GM23338 (cell line): Measurements from ENCODE around the gene HDAC5. TPM values are rescaled to one million over a fixed set of nuclear protein-coding genes. Genes with fewer than 3 reads are reported as not detected.

Experiments
- ATAC-seq: fragments of 200-7000 bp; cut with Tn5 transposase; 3 replicates; pipeline ENCODE4 v1.9.1; 2020
- DNase-seq: peaks from one replicate; pipeline ENCODE4 v3.0.0-alpha.2; 2015; ENCODE audit warnings: low spot score
- H2AFZ ChIP-seq: fragments of 200-600 bp; sonication (generic); 2 replicates; pipeline ENCODE4 v1.8.0; 2016; ENCODE audit warnings: antibody characterized with exemption, mild to moderate bottlenecking, moderate library complexity
- H3F3A ChIP-seq: fragments of 200-600 bp; sonication (generic); replicated peaks from 2 replicates; pipeline ENCODE4 v1.8.0; 2017; ENCODE audit warnings: antibody characterized with exemption, mixed run types, low read depth
- H3K27ac ChIP-seq: fragments of 200-600 bp; sonication (generic); 2 replicates; pipeline ENCODE4 v1.6.1; 2016; ENCODE audit warnings: low read depth
- H3K27me3 ChIP-seq: fragments of 200-600 bp; sonication (generic); 2 replicates; pipeline ENCODE4 v1.8.0; 2016; ENCODE audit warnings: mild to moderate bottlenecking, mixed run types, moderate library complexity; ENCODE audit not compliant: insufficient read depth
- H3K36me3 ChIP-seq: fragments of 200-600 bp; sonication (generic); 2 replicates; pipeline ENCODE4 v1.8.0; 2016; ENCODE audit warnings: mild to moderate bottlenecking; ENCODE audit not compliant: insufficient read depth
- H3K4me1 ChIP-seq: fragments of 200-600 bp; sonication (generic); 2 replicates; pipeline ENCODE4 v1.8.0; 2016; ENCODE audit warnings: mild to moderate bottlenecking, moderate library complexity; ENCODE audit not compliant: insufficient read depth
- H3K4me2 ChIP-seq: fragments of 200-600 bp; sonication (generic); 2 replicates; pipeline ENCODE4 v1.7.1; 2017; ENCODE audit warnings: mixed run types
- H3K4me3 ChIP-seq: fragments of 200-600 bp; sonication (generic); 2 replicates; pipeline ENCODE4 v1.6.1; 2016; ENCODE audit warnings: mixed run types
- H3K79me2 ChIP-seq: fragments of 200-600 bp; sonication (generic); replicated peaks from 2 replicates; pipeline ENCODE4 v1.8.0; 2017; ENCODE audit warnings: mild to moderate bottlenecking; ENCODE audit not compliant: insufficient read depth
- H3K9me2 ChIP-seq: fragments of 200-600 bp; sonication (generic); 2 replicates; pipeline ENCODE4 v1.8.0; 2017; ENCODE audit not compliant: insufficient read depth
- H4K20me1 ChIP-seq: fragments of 200-600 bp; sonication (generic); replicated peaks from 2 replicates; pipeline ENCODE4 v1.8.0; 2017; ENCODE audit warnings: mild to moderate bottlenecking; ENCODE audit not compliant: insufficient read depth
- H3K27ac Mint-ChIP-seq: 2 replicates; pipeline ENCODE4 v1.8.0; 2020; ENCODE audit warnings: inconsistent platforms, mild to moderate bottlenecking, moderate library complexity, mixed read lengths
- H3K27me3 Mint-ChIP-seq: 3 replicates; pipeline ENCODE4 v1.8.0; 2022; ENCODE audit warnings: low read depth, mild to moderate bottlenecking, moderate library complexity, mixed read lengths, inconsistent platforms; ENCODE audit not compliant: insufficient read depth, poor library complexity
- H3K36me3 Mint-ChIP-seq: 3 replicates; pipeline ENCODE4 v1.8.0; 2021; ENCODE audit warnings: low read depth, mild to moderate bottlenecking, inconsistent platforms, moderate library complexity, mixed read lengths
- H3K4me1 Mint-ChIP-seq: 3 replicates; pipeline ENCODE4 v1.8.0; 2020; ENCODE audit warnings: mild to moderate bottlenecking, inconsistent platforms, mixed read lengths
- H3K4me3 Mint-ChIP-seq: 3 replicates; pipeline ENCODE4 v1.8.0; 2021; ENCODE audit warnings: moderate library complexity, mild to moderate bottlenecking, inconsistent platforms, mixed read lengths
- H3K9me3 Mint-ChIP-seq: 3 replicates; pipeline ENCODE4 v1.8.0; 2020; ENCODE audit warnings: moderate library complexity, mild to moderate bottlenecking, inconsistent platforms, mixed read lengths
- CREB1 ChIP-seq: fragments of 250-450 bp; sonication (Bioruptor Pico); IDR thresholded peaks from 2 replicates; pipeline ENCODE4 v1.5.0; 2020; ENCODE audit warnings: low read depth, mild to moderate bottlenecking, moderate library complexity
- CTCF ChIP-seq, 2 experiments: fragments of 200-600 bp in 1 of 2; sonication (generic) in 1 of 2; conservative IDR thresholded peaks; 2 replicates each; pipeline versions ENCODE4 v1.5.1 to v1.6.1; 2016 to 2017; ENCODE audit warnings: antibody characterized with exemption in 2 of 2, low read depth in 2 of 2, mild to moderate bottlenecking in 2 of 2, moderate library complexity in 1 of 2
- ETS1 ChIP-seq: IDR thresholded peaks from 2 replicates; pipeline ENCODE4 v1.6.1; 2016; ENCODE audit warnings: antibody characterized with exemption
- EZH2 ChIP-seq: fragments of 200-600 bp; sonication (generic); IDR thresholded peaks from one replicate; pipeline ENCODE4 v1.8.0; 2017; ENCODE audit warnings: antibody characterized with exemption, mild to moderate bottlenecking, low read depth; ENCODE audit not compliant: unreplicated experiment
- EZH2phosphoT487 ChIP-seq: fragments of 200-600 bp; sonication (generic); IDR thresholded peaks from one replicate; pipeline ENCODE4 v1.8.1; 2018; ENCODE audit warnings: antibody characterized with exemption; ENCODE audit not compliant: unreplicated experiment
- JUNB ChIP-seq: IDR thresholded peaks from one replicate; pipeline ENCODE4 v1.6.1; 2016; ENCODE audit warnings: antibody characterized with exemption; ENCODE audit not compliant: unreplicated experiment
- NANOG ChIP-seq: IDR thresholded peaks from 2 replicates; pipeline ENCODE4 v1.6.1; 2016; ENCODE audit warnings: antibody characterized with exemption, borderline replicate concordance
- POLR2AphosphoS5 ChIP-seq: IDR thresholded peaks from 2 replicates; pipeline ENCODE4 v1.6.1; 2016; ENCODE audit warnings: antibody characterized with exemption, low read depth
- REST ChIP-seq: IDR thresholded peaks from one replicate; pipeline ENCODE4 v1.6.1; 2018; ENCODE audit warnings: antibody characterized with exemption; ENCODE audit not compliant: unreplicated experiment
- STAT1 ChIP-seq: IDR thresholded peaks from one replicate; pipeline ENCODE4 v1.6.1; 2016; ENCODE audit warnings: antibody characterized with exemption; ENCODE audit not compliant: unreplicated experiment
- ZNF114 ChIP-seq: fragments of 250-450 bp; sonication (Bioruptor Pico); IDR thresholded peaks from 2 replicates; pipeline ENCODE4 v1.5.0; 2020; ENCODE audit warnings: mild to moderate bottlenecking, moderate library complexity
- ZNF331 ChIP-seq: fragments of 250-450 bp; sonication (Bioruptor Pico); IDR thresholded peaks from 2 replicates; pipeline ENCODE4 v1.5.0; 2020; ENCODE audit warnings: low read depth, mild to moderate bottlenecking, moderate library complexity
- ZNF462 ChIP-seq: fragments of 250-450 bp; sonication (Bioruptor Pico); IDR thresholded peaks from 2 replicates; pipeline ENCODE4 v1.5.0; 2020; ENCODE audit warnings: mild to moderate bottlenecking, moderate library complexity
- polyA plus RNA-seq: library from polyadenylated mRNA; unstranded; fragments of >200 nt; fragmentation: Nextera tagmentation; extraction: Ambion mirVana; gene quantifications from 2 replicates; pipeline ENCODE4 v1.2.1, GENCODE V29; 2016
- total RNA-seq: library from RNA; depleted of rRNA; stranded (reverse); fragments of >200 nt; shearing (Covaris generic); gene quantifications from 2 replicates; pipeline ENCODE4 v1.2.3, GENCODE V29; 2014

The HDAC5 gene
- total and polyA plus RNA-seq, 2 experiments from 2014 or later: 16.9 to 71.1 TPM

- Histone ChIP-seq H3K27me3 (no peaks in the 10 kb centered on the region), H3K4me3 (peak overlapping the region; percentile 54; the same call in 1 of the 2 replicates), H3K4me2 (peak overlapping the region; percentile 77), H3K27ac (no peak overlapping the region), H3K79me2 (peaks cover 6% of the 10 kb centered on the region), H4K20me1 (peaks cover 3% of the 10 kb centered on the region), H3K9me2 (no peaks in the 10 kb centered on the region), H3F3A (0 out of 2 replicates have a peak, but pooled peaks cover 14% of the 10 kb centered on the region), H3K36me3 (no peaks in the 10 kb centered on the region), H3K4me1 (peaks cover 39% of the 10 kb centered on the region), H2AFZ (no peak overlapping the region)
- peaks cover 4% of the 10 kb centered on the region for H3K27me3 Mint-ChIP-seq
- no peaks in the 10 kb centered on the region for H3K9me3 Mint-ChIP-seq
- TF ChIP-seq NANOG: no peak
- TF ChIP-seq EZH2: no peak
- no peak for TF ChIP-seq JUNB
- TF ChIP-seq STAT1: no peak
- no peak for TF ChIP-seq REST
- no peak for TF ChIP-seq ZNF114
- TF ChIP-seq EZH2phosphoT487: no peak
- no peak for TF ChIP-seq CTCF (conservative IDR thresholded peaks at IDR 0.05; ENCODE audit: low read depth in 2 of 2)
- no peak for TF ChIP-seq POLR2AphosphoS5
- no peak for TF ChIP-seq ZNF331 (CRISPR knock-in tag)
- no peak for TF ChIP-seq CREB1
- no peak for TF ChIP-seq ETS1
- TF ChIP-seq ZNF462: no peak
- H3K27ac Mint-ChIP-seq: no peak overlapping the region
- H3K36me3 Mint-ChIP-seq: no peaks in the 10 kb centered on the region; the same call in 2 of the 3 replicates
- ATAC-seq (no peak), DNase-seq (no peak)
- no peak overlapping the region for H3K4me3 Mint-ChIP-seq
- peaks cover 42% of the 10 kb centered on the region for H3K4me1 Mint-ChIP-seq
Measured at GRCh38 chr17:44110011-44110686, 13.3 kb downstream of the HDAC5 start.
